Mucosa of rectum (tissue), 2 donors: ENCODE results near the gene ZBTB5.
"Not testable (repeated sequence)": the region's sequence is repeated elsewhere in the genome, so short reads cannot be mapped to it uniquely, and the experiment has no call there.

ENCODE experiments used
- H3K27ac ChIP-seq, 2 donors: one replicate each; pipeline ENCODE4 v1.7.0; 2013; ENCODE audit warnings: inconsistent platforms in 2 of 2, low read depth in 2 of 2, low read length in 2 of 2
- H3K27me3 ChIP-seq, 2 donors: one replicate each; pipeline ENCODE4 v1.7.0; 2013; ENCODE audit warnings: low read length in 2 of 2; ENCODE audit not compliant: control insufficient read depth in 2 of 2, insufficient read depth in 2 of 2
- H3K36me3 ChIP-seq, 2 donors: one replicate each; pipeline ENCODE4 v1.7.0; 2013; ENCODE audit warnings: low read length in 2 of 2; ENCODE audit not compliant: control insufficient read depth in 2 of 2, insufficient read depth in 2 of 2
- H3K4me1 ChIP-seq, 2 donors: one replicate each; pipeline ENCODE4 v1.7.0; 2013; ENCODE audit warnings: low read length in 2 of 2, mild to moderate bottlenecking in 1 of 2; ENCODE audit not compliant: control insufficient read depth in 2 of 2, insufficient read depth in 2 of 2
- H3K4me3 ChIP-seq, 2 donors: one replicate each; pipeline ENCODE4 v1.7.0; 2013; ENCODE audit warnings: low read length in 2 of 2
- H3K9ac ChIP-seq, 2 donors: one replicate each; pipeline ENCODE4 v1.7.0; 2013; ENCODE audit warnings: low read length in 2 of 2, low read depth in 1 of 2, mild to moderate bottlenecking in 1 of 2
- H3K9me3 ChIP-seq, 2 donors: one replicate each; pipeline ENCODE4 v1.7.0; 2013; ENCODE audit warnings: low read length in 2 of 2; ENCODE audit not compliant: control insufficient read depth in 2 of 2
- donor health status: healthy.
- donor health status: Normal muscosa, but diverticular disease.

ZBTB5 gene

GRCh38 chr9:37465249-37466036 lies at the start of gene ZBTB5:
ZBTB5 (minus strand) TSS chr9:37465450; CDS start chr9:37442551, 22,899 bp downstream.
- peak within 1 kb of the TSS; percentile 95 to 99 for H3K4me3 ChIP-seq
- H3K27me3 ChIP-seq: no peaks in the 10 kb centered on the region
- no peaks in the 10 kb centered on the region for H3K36me3 ChIP-seq
- H3K9me3 ChIP-seq: no peaks in the 10 kb centered on the region
- H3K9ac ChIP-seq: peak within 1 kb of the TSS; percentile 96 to 98
- H3K27ac ChIP-seq: peak within 1 kb of the TSS; percentile 98 to 99
- H3K4me1 ChIP-seq: peaks cover 10 to 20% of the 10 kb centered on the region in 2 donors

- Histone ChIP-seq H3K9ac (peak overlapping the region in 1 of 2 donors; percentile 20), H3K9me3 (no peaks in the 10 kb centered on the region), H3K4me3 (peak overlapping the region; percentile 38 to 46), H3K36me3 (peaks cover 0 to 14% of the 10 kb centered on the region in 2 donors), H3K27me3 (no peaks in the 10 kb centered on the region), H3K4me1 (no peaks in the 10 kb centered on the region), H3K27ac (no peak overlapping the region)
Measured at GRCh38 chr9:37514999-37515398, 49.7 kb upstream of the ZBTB5 start.

GRCh38 chr9:37514415-37514814 lies 49.2 kb upstream of the ZBTB5 start:
- H3K4me1 ChIP-seq, H3K9me3 ChIP-seq, H3K4me3 ChIP-seq, H3K9ac ChIP-seq, H3K27me3 ChIP-seq, H3K27ac ChIP-seq: not testable (repeated sequence)
- peaks cover 0 to 14% of the 10 kb centered on the region in 2 donors for H3K36me3 ChIP-seq

- Histone ChIP-seq H3K4me3 (no peak overlapping the region), H3K4me1 (no peaks in the 10 kb centered on the region), H3K36me3 (peaks cover 2 to 20% of the 10 kb centered on the region in 2 donors), H3K27me3 (no peaks in the 10 kb centered on the region), H3K9me3 (no peaks in the 10 kb centered on the region), H3K27ac (no peak overlapping the region), H3K9ac (no peak overlapping the region)
Measured at GRCh38 chr9:37512437-37512836, 47.2 kb upstream of the ZBTB5 start.

- H3K27ac ChIP-seq: no peak overlapping the region
- H3K27me3 ChIP-seq: no peaks in the 10 kb centered on the region
- no peaks in the 10 kb centered on the region for H3K9me3 ChIP-seq
- H3K4me1 ChIP-seq: no peaks in the 10 kb centered on the region
- no peak overlapping the region for H3K9ac ChIP-seq
- H3K36me3 ChIP-seq: peaks cover 2 to 22% of the 10 kb centered on the region in 2 donors
- H3K4me3 ChIP-seq: no peak overlapping the region
Measured at GRCh38 chr9:37511016-37512010, 46.1 kb upstream of the ZBTB5 start.

- not testable (repeated sequence) for H3K27me3 ChIP-seq, H3K4me1 ChIP-seq
Measured at GRCh38 chr9:37510053-37510452, 44.8 kb upstream of the ZBTB5 start.

GRCh38 chr9:37509536-37509935 lies 44.3 kb upstream of the ZBTB5 start:
- Histone ChIP-seq H3K36me3 (peaks cover 6 to 25% of the 10 kb centered on the region in 2 donors), H3K9me3 (no peaks in the 10 kb centered on the region), H3K27ac (no peak overlapping the region), H3K9ac (no peak overlapping the region), H3K4me1 (no peaks in the 10 kb centered on the region), H3K27me3 (no peaks in the 10 kb centered on the region), H3K4me3 (no peak overlapping the region)

More at GRCh38 chr9:37510053-37510452, 44.8 kb upstream of the ZBTB5 start:
- not testable (repeated sequence) for H3K4me3 ChIP-seq, H3K9me3 ChIP-seq, H3K27ac ChIP-seq, H3K9ac ChIP-seq
- H3K36me3 ChIP-seq: peaks cover 2 to 22% of the 10 kb centered on the region in 2 donors

- Histone ChIP-seq H3K9me3 (no peaks in the 10 kb centered on the region), H3K36me3 (peaks cover 6 to 29% of the 10 kb centered on the region in 2 donors), H3K9ac (no peak overlapping the region), H3K4me1 (no peaks in the 10 kb centered on the region), H3K27ac (no peak overlapping the region), H3K27me3 (no peaks in the 10 kb centered on the region), H3K4me3 (no peak overlapping the region)
Measured at GRCh38 chr9:37508834-37509206, 43.6 kb upstream of the ZBTB5 start.

GRCh38 chr9:37508135-37508833 lies 43.0 kb upstream of the ZBTB5 start:
- H3K9me3 ChIP-seq: no peaks in the 10 kb centered on the region
- H3K36me3 ChIP-seq: peaks cover 8 to 30% of the 10 kb centered on the region in 2 donors
- no peaks in the 10 kb centered on the region for H3K27me3 ChIP-seq
- no peak overlapping the region for H3K9ac ChIP-seq
- H3K4me3 ChIP-seq: no peak overlapping the region
- H3K27ac ChIP-seq: no peak overlapping the region
- no peaks in the 10 kb centered on the region for H3K4me1 ChIP-seq
